Astrocyte (in vitro differentiated cells and primary cell): ENCODE data around the gene RFTN2. TPM values are rescaled to one million over a fixed set of nuclear protein-coding genes. Genes with fewer than 3 reads are reported as not detected.

ENCODE experiments used
- DNase-seq: peaks from one replicate; pipeline ENCODE4 v3.0.0-alpha.2; 2010; ENCODE audit warnings: low read depth
- FAIRE-seq: peaks from 2 replicates; lab custom pipeline; 2011; peaks lifted over from hg19 to GRCh38; lab: Jason Lieb, UNC
- H2AFZ ChIP-seq: 2 replicates; pipeline ENCODE4 v1.6.0; 2012; ENCODE audit warnings: low read depth, low read length, inconsistent platforms
- H3K27ac ChIP-seq: 2 replicates; pipeline ENCODE4 v1.5.1; 2011; ENCODE audit warnings: low read depth, low read length, inconsistent platforms
- H3K27me3 ChIP-seq: 2 replicates; pipeline ENCODE4 v1.6.0; 2011; ENCODE audit warnings: low read length, inconsistent platforms; ENCODE audit not compliant: insufficient read depth
- H3K36me3 ChIP-seq: 2 replicates; pipeline ENCODE4 v1.5.1; 2011; ENCODE audit warnings: low read length, inconsistent platforms; ENCODE audit not compliant: insufficient read depth
- H3K4me1 ChIP-seq: 2 replicates; pipeline ENCODE4 v1.5.1; 2011; ENCODE audit warnings: low read length, inconsistent platforms; ENCODE audit not compliant: insufficient read depth
- H3K4me2 ChIP-seq: 2 replicates; pipeline ENCODE4 v1.6.0; 2012; ENCODE audit warnings: low read length, inconsistent platforms
- H3K4me3 ChIP-seq: 2 replicates; pipeline ENCODE4 v1.5.1; 2011; ENCODE audit warnings: low read depth, mild to moderate bottlenecking, low read length, inconsistent platforms; ENCODE audit not compliant: insufficient read depth
- H3K79me2 ChIP-seq: 2 replicates; pipeline ENCODE4 v1.6.0; 2012; ENCODE audit warnings: mild to moderate bottlenecking, low read length, inconsistent platforms; ENCODE audit not compliant: insufficient read depth
- H3K9ac ChIP-seq: 2 replicates; pipeline ENCODE4 v1.6.0; 2012; ENCODE audit warnings: mild to moderate bottlenecking, low read length, inconsistent platforms
- H3K9me3 ChIP-seq: 2 replicates; pipeline ENCODE4 v1.5.1; 2012; ENCODE audit warnings: low read depth, mild to moderate bottlenecking, low read length, inconsistent platforms; ENCODE audit not compliant: insufficient read depth
- H4K20me1 ChIP-seq: 2 replicates; pipeline ENCODE4 v1.6.0; 2012; ENCODE audit warnings: low read length, inconsistent platforms; ENCODE audit not compliant: insufficient read depth
- H3K27ac Mint-ChIP-seq: one replicate; pipeline ENCODE4 v1.8.0; 2021; ENCODE audit warnings: mild to moderate bottlenecking, mixed read lengths; ENCODE audit not compliant: unreplicated experiment
- H3K27me3 Mint-ChIP-seq: one replicate; pipeline ENCODE4 v1.8.0; 2021; ENCODE audit warnings: low read depth, mixed read lengths; ENCODE audit not compliant: unreplicated experiment
- H3K36me3 Mint-ChIP-seq: one replicate; pipeline ENCODE4 v1.8.0; 2021; ENCODE audit warnings: low read depth, mixed read lengths; ENCODE audit not compliant: unreplicated experiment
- H3K4me1 Mint-ChIP-seq: one replicate; pipeline ENCODE4 v1.8.0; 2021; ENCODE audit warnings: low read depth, mixed read lengths; ENCODE audit not compliant: unreplicated experiment
- H3K4me3 Mint-ChIP-seq: one replicate; pipeline ENCODE4 v1.8.0; 2021; ENCODE audit warnings: mild to moderate bottlenecking, moderate library complexity, mixed read lengths; ENCODE audit not compliant: unreplicated experiment
- H3K9me3 Mint-ChIP-seq: one replicate; pipeline ENCODE4 v1.8.0; 2021; ENCODE audit warnings: mild to moderate bottlenecking, mixed read lengths; ENCODE audit not compliant: unreplicated experiment
- CTCF ChIP-seq: IDR thresholded peaks from 2 replicates; pipeline ENCODE4 v1.5.1; 2011; ENCODE audit warnings: low read depth, mild to moderate bottlenecking, inconsistent platforms, low read length, moderate library complexity; ENCODE audit not compliant: insufficient read depth
- EZH2 ChIP-seq: IDR thresholded peaks from 2 replicates; pipeline ENCODE4 v1.6.1; 2012; ENCODE audit warnings: mild to moderate bottlenecking, low read length, inconsistent platforms; ENCODE audit not compliant: insufficient read depth
- total RNA-seq: library from RNA; stranded (reverse); gene quantifications from 2 replicates; pipeline ENCODE4 v1.2.1, GENCODE V29; 2021

The RFTN2 gene
- total RNA-seq, 1 donor from 2014 or later = 7.1 TPM

GRCh38 chr2:197661626-197662025 lies 13.8 kb downstream of the RFTN2 start:
- no peaks in the 10 kb centered on the region for H3K79me2 ChIP-seq
- no peak for FAIRE-seq
- H3K4me1 ChIP-seq = no peaks in the 10 kb centered on the region
- no peak overlapping the region for H3K27ac ChIP-seq
- TF ChIP-seq EZH2 = no peak
- no peak for TF ChIP-seq CTCF
- DNase-seq = no peak
- Mint-ChIP-seq H3K4me3 (no peak overlapping the region), H3K27me3 (no peaks in the 10 kb centered on the region), H3K36me3 (peaks cover 9% of the 10 kb centered on the region), H3K4me1 (no peaks in the 10 kb centered on the region), H3K27ac (no peak overlapping the region), H3K9me3 (peaks cover 2% of the 10 kb centered on the region)
- no peak overlapping the region for H3K4me3 ChIP-seq
- no peak overlapping the region for H2AFZ ChIP-seq
- no peak overlapping the region for H3K9ac ChIP-seq
- no peaks in the 10 kb centered on the region for H3K27me3 ChIP-seq
- no peaks in the 10 kb centered on the region for H4K20me1 ChIP-seq
- H3K36me3 ChIP-seq = no peaks in the 10 kb centered on the region
- no peaks in the 10 kb centered on the region for H3K9me3 ChIP-seq
- no peak overlapping the region for H3K4me2 ChIP-seq

GRCh38 chr2:197657562-197657961 lies 17.8 kb downstream of the RFTN2 start:
- H3K27me3 ChIP-seq = no peaks in the 10 kb centered on the region
- no peak overlapping the region for H3K9ac ChIP-seq
- no peak overlapping the region for H3K4me3 ChIP-seq
- no peak overlapping the region for H3K4me2 ChIP-seq
- no peak overlapping the region for H2AFZ ChIP-seq
- H3K4me1 Mint-ChIP-seq = no peaks in the 10 kb centered on the region
- no peaks in the 10 kb centered on the region for H3K4me1 ChIP-seq
- peak; percentile 74 for FAIRE-seq
- no peak overlapping the region for H3K4me3 Mint-ChIP-seq
- no peaks in the 10 kb centered on the region for H3K79me2 ChIP-seq
- peaks cover 5% of the 10 kb centered on the region for H3K36me3 Mint-ChIP-seq
- TF ChIP-seq CTCF (no peak), EZH2 (no peak)
- DNase-seq = no peak
- H3K9me3 ChIP-seq = no peaks in the 10 kb centered on the region
- no peak overlapping the region for H3K27ac ChIP-seq
- H3K9me3 Mint-ChIP-seq = no peaks in the 10 kb centered on the region
- no peaks in the 10 kb centered on the region for H3K36me3 ChIP-seq
- H3K27me3 Mint-ChIP-seq = no peaks in the 10 kb centered on the region
- no peak overlapping the region for H3K27ac Mint-ChIP-seq
- no peaks in the 10 kb centered on the region for H4K20me1 ChIP-seq

- FAIRE-seq (no peak), DNase-seq (no peak)
- Histone ChIP-seq H2AFZ (no peak overlapping the region), H3K4me1 (no peaks in the 10 kb centered on the region), H3K36me3 (no peaks in the 10 kb centered on the region), H3K9me3 (no peaks in the 10 kb centered on the region), H3K27ac (no peak overlapping the region), H3K9ac (no peak overlapping the region), H3K4me2 (no peak overlapping the region), H3K27me3 (no peaks in the 10 kb centered on the region), H3K4me3 (no peak overlapping the region), H3K79me2 (no peaks in the 10 kb centered on the region), H4K20me1 (no peaks in the 10 kb centered on the region)
- H3K27ac Mint-ChIP-seq = no peak overlapping the region
- TF ChIP-seq EZH2 (no peak), CTCF (no peak)
- H3K36me3 Mint-ChIP-seq = peaks cover 4% of the 10 kb centered on the region
- no peak overlapping the region for H3K4me3 Mint-ChIP-seq
- H3K4me1 Mint-ChIP-seq = no peaks in the 10 kb centered on the region
- H3K9me3 Mint-ChIP-seq = no peaks in the 10 kb centered on the region
- no peaks in the 10 kb centered on the region for H3K27me3 Mint-ChIP-seq
These were observed 27.3 kb downstream of the RFTN2 start for GRCh38 chr2:197647961-197648690.
